IMR-90 (cell line): ENCODE data around the gene S100A8. TPM values are rescaled to one million over a fixed set of nuclear protein-coding genes. Genes with fewer than 3 reads are reported as not detected.

Experiments used
- ATAC-seq: fragments of 200-7000 bp; cut with Tn5 transposase; 2 replicates; pipeline ENCODE4 v1.9.1; 2020; ENCODE audit warnings: low read depth, mild to moderate bottlenecking, moderate library complexity
- BruUV-seq: library from RNA; stranded (reverse); fragments of 400-500 nt; replicated peaks from 2 replicates; lab custom pipeline; 2021; lab: Mats Ljungman, UMichigan
- CTCF ChIA-PET: fragments of 300-600 bp; formaldehyde crosslinking; extraction: SDS; loops from one replicate; lab custom pipeline; 2021; ENCODE audit warnings: antibody characterized with exemption; lab: Yijun Ruan, JAX
- POLR2A ChIA-PET: fragments of 300-600 bp; sonication (Branson Sonifier 250); formaldehyde crosslinking; loops from one replicate; lab custom pipeline; 2022; ENCODE audit warnings: antibody characterized with exemption; ENCODE audit not compliant: unreplicated experiment; lab: Charles Lee
- DNase-seq: peaks from one replicate; pipeline ENCODE4 v3.0.0; 2013
- H2AFZ ChIP-seq: replicated peaks from 2 replicates; pipeline ENCODE3; 2013; ENCODE audit warnings: low read length, mild to moderate bottlenecking; ENCODE audit not compliant: poor library complexity
- H2AK5ac ChIP-seq: 2 replicates; pipeline ENCODE4 v1.6.1; 2013; ENCODE audit warnings: low read depth, low read length, inconsistent platforms
- H2AK9ac ChIP-seq: replicated peaks from 2 replicates; pipeline ENCODE3; 2013; ENCODE audit warnings: mild to moderate bottlenecking, low read depth, low read length, moderate library complexity; ENCODE audit not compliant: poor library complexity
- H2BK120ac ChIP-seq: 2 replicates; pipeline ENCODE4 v1.6.1; 2013; ENCODE audit warnings: low read depth, low read length, inconsistent platforms
- H2BK15ac ChIP-seq: 3 replicates; pipeline ENCODE4 v1.6.1; 2013; ENCODE audit warnings: low read depth, low read length, inconsistent platforms
- H2BK20ac ChIP-seq: 2 replicates; pipeline ENCODE4 v1.6.1; 2013; ENCODE audit warnings: low read depth, mild to moderate bottlenecking, inconsistent platforms, low read length, moderate library complexity
- H2BK5ac ChIP-seq: 2 replicates; pipeline ENCODE4 v1.6.1; 2013; ENCODE audit warnings: mild to moderate bottlenecking, low read depth, low read length, inconsistent platforms; ENCODE audit not compliant: poor library complexity, severe bottlenecking
- H3K14ac ChIP-seq: replicated peaks from 2 replicates; pipeline ENCODE4 v1.6.1; 2013; ENCODE audit warnings: low read depth, low read length, inconsistent platforms
- H3K18ac ChIP-seq: 2 replicates; pipeline ENCODE4 v1.6.1; 2013; ENCODE audit warnings: low read depth, low read length, control low read depth
- H3K23ac ChIP-seq: 2 replicates; pipeline ENCODE4 v1.6.1; 2013; ENCODE audit warnings: low read depth, low read length, inconsistent platforms
- H3K27ac ChIP-seq: 2 replicates; pipeline ENCODE4 v1.5.1; 2013; ENCODE audit warnings: mild to moderate bottlenecking, control low read depth, low read length; ENCODE audit not compliant: insufficient read depth
- H3K27me3 ChIP-seq: 2 replicates; pipeline ENCODE4 v1.6.1; 2013; ENCODE audit warnings: low read length; ENCODE audit not compliant: control insufficient read depth, insufficient read depth
- H3K36me3 ChIP-seq: 2 replicates; pipeline ENCODE4 v1.6.1; 2013; ENCODE audit warnings: low read length, mixed read lengths; ENCODE audit not compliant: control insufficient read depth, insufficient read depth
- H3K4ac ChIP-seq: 2 replicates; pipeline ENCODE4 v1.6.1; 2013; ENCODE audit warnings: low read depth, low read length, inconsistent platforms
- H3K4me1 ChIP-seq: 2 replicates; pipeline ENCODE4 v1.6.1; 2013; ENCODE audit warnings: low read length, mixed read lengths; ENCODE audit not compliant: control insufficient read depth, insufficient read depth
- H3K4me2 ChIP-seq: 2 replicates; pipeline ENCODE4 v1.6.1; 2013; ENCODE audit warnings: low read depth, mild to moderate bottlenecking, control low read depth, low read length, moderate library complexity
- H3K4me3 ChIP-seq: 2 replicates; pipeline ENCODE4 v1.5.1; 2013; ENCODE audit warnings: low read depth, mild to moderate bottlenecking, control low read depth, low read length, moderate library complexity; ENCODE audit not compliant: insufficient read depth
- H3K56ac ChIP-seq: 2 replicates; pipeline ENCODE4 v1.6.1; 2013; ENCODE audit warnings: low read length, inconsistent platforms; ENCODE audit not compliant: insufficient read depth; ENCODE audit errors: extremely low read depth
- H3K79me1 ChIP-seq, 2 experiments: 2 replicates each; pipeline ENCODE4 v1.6.1; 2013; ENCODE audit warnings: low read length in 2 of 2, inconsistent platforms in 1 of 2, low read depth in 1 of 2
- H3K9ac ChIP-seq: 2 replicates; pipeline ENCODE4 v1.6.1; 2013; ENCODE audit warnings: low read depth, low read length, control low read depth
- H3K9me1 ChIP-seq: 2 replicates; pipeline ENCODE4 v1.6.1; 2013; ENCODE audit warnings: low read length, inconsistent platforms; ENCODE audit not compliant: insufficient read depth
- H3K9me3 ChIP-seq: 2 replicates; pipeline ENCODE4 v1.6.1; 2013; ENCODE audit warnings: low read length; ENCODE audit not compliant: control insufficient read depth, insufficient read depth
- H4K20me1 ChIP-seq: 2 replicates; pipeline ENCODE4 v1.6.1; 2013; ENCODE audit warnings: low read length, inconsistent platforms; ENCODE audit not compliant: insufficient read depth
- H4K5ac ChIP-seq: 2 replicates; pipeline ENCODE4 v1.6.1; 2013; ENCODE audit warnings: mild to moderate bottlenecking, low read depth, low read length, control low read depth
- H4K8ac ChIP-seq, 2 experiments: 2 replicates each; pipeline ENCODE4 v1.6.1; 2013; ENCODE audit warnings: low read depth in 2 of 2, low read length in 2 of 2, control low read depth in 1 of 2, inconsistent platforms in 1 of 2
- H4K91ac ChIP-seq: 2 replicates; pipeline ENCODE4 v1.6.1; 2013; ENCODE audit warnings: low read depth, low read length, inconsistent platforms; ENCODE audit not compliant: insufficient read depth
- CEBPB ChIP-seq: IDR thresholded peaks from 2 replicates; pipeline ENCODE4 v1.6.1; 2012; ENCODE audit warnings: low read depth, low read length, improper control_type of control experiment
- CHD1 ChIP-seq: IDR thresholded peaks from 2 replicates; pipeline ENCODE4 v1.6.1; 2012; ENCODE audit warnings: low read depth, low read length, improper control_type of control experiment
- RAD21 ChIP-seq: IDR thresholded peaks from 2 replicates; pipeline ENCODE4 v1.6.1; 2012; ENCODE audit warnings: low read length, improper control_type of control experiment
- RCOR1 ChIP-seq: IDR thresholded peaks from 2 replicates; pipeline ENCODE4 v1.6.1; 2012; ENCODE audit warnings: mild to moderate bottlenecking, low read length, improper control_type of control experiment; ENCODE audit not compliant: insufficient replicate concordance
- RFX5 ChIP-seq: IDR thresholded peaks from 2 replicates; pipeline ENCODE4 v1.8.0; 2012; ENCODE audit warnings: low read depth, mild to moderate bottlenecking, low read length, moderate library complexity
- WGBS, 2 experiments: methylation state at CpG; one replicate each; pipeline versions ENCODE4 v1.1.5 to v1.1.7; 2013; ENCODE audit warnings: missing lambda C conversion rate in 2 of 2; ENCODE audit not compliant: insufficient read length in 1 of 2; ENCODE audit errors: extremely low coverage in 2 of 2; 5-methylcytosine and 5-hydroxymethylcytosine counted together
- dilution Hi-C: fragments of 300-500 bp; cut with HindIII; formaldehyde crosslinking; loops from one replicate; pipeline ENCODE4 v1.14.3; 2018; ENCODE audit warnings: low sequenced_read_pairs; ENCODE audit not compliant: unreplicated experiment
- in situ Hi-C: fragments of 300-500 bp; cut with MboI; formaldehyde crosslinking; loops from 3 replicates; pipeline ENCODE4 v1.14.3; 2019; ENCODE audit warnings: low sequenced_read_pairs, inconsistent platforms, mixed read lengths
- intact Hi-C: fragments of 100-400 bp; cut with micrococcal nuclease; formaldehyde crosslinking; loops from 2 replicates; pipeline ENCODE4 v1.10.0; 2022
- polyA plus RNA-seq, 3 experiments: library from polyadenylated mRNA; depleted of rRNA; stranded (reverse); fragments of >200 nt; gene quantifications; 2 replicates each; pipeline ENCODE4 v1.2.3, GENCODE V29; 2012; ENCODE audit warnings: low replicate concordance in 1 of 3
- total RNA-seq: library from RNA; depleted of rRNA; stranded (reverse); fragments of >200 nt; gene quantifications from 2 replicates; pipeline ENCODE4 v1.2.3, GENCODE V29; 2012
- TF ChIP-seq, protein P1 (sequence below): conservative IDR thresholded peaks from 2 replicates; pipeline ENCODE4 v1.5.1; 2012; ENCODE audit warnings: mild to moderate bottlenecking, low read depth, low read length, improper control_type of control experiment

The S100A8 gene
- total and polyA plus RNA-seq, 2 of the 4 experiments (the other 2 are of a cell fraction) = not detected

DNA sequence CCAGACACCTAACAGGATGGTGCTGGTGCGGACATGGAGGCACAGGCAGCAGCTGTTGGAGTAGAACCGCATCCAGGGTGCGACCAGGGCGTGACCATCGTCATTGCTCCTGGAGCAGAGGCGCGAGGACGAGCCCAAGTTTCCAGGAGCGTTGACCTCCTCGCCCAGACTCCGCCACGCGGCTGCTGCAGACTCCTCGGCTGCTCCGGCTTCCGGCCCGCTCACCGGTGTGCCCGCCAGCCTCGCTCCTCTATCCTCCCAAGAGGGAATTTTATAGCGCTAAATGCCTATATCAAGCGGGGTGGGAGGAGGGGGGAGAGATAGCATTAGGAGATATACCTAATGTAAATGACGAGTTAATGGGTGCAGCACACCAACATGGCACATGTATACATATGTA, 10.2 kb downstream of the S100A8 start:
- ATAC-seq = no peak
- H2BK120ac ChIP-seq = no peak overlapping the region
- H2BK15ac ChIP-seq = no peak overlapping the region
- H4K20me1 ChIP-seq = no peaks in the 10 kb centered on the region
- H4K91ac ChIP-seq = no peak overlapping the region
- no peak overlapping the region for H3K27ac ChIP-seq
- no peak overlapping the region for H3K56ac ChIP-seq
- no peaks in the 10 kb centered on the region for H3K79me1 ChIP-seq
- no peaks in the 10 kb centered on the region for H3K9me3 ChIP-seq
- H2AFZ ChIP-seq = no peak overlapping the region
- H3K4ac ChIP-seq = no peak overlapping the region
- no peak for DNase-seq
- no peak overlapping the region for H3K18ac ChIP-seq
- 78% methylated on average over 10 of the region's 23 CpGs; no CpG with 5 or more reads in 1 of the 2 experiments for WGBS, 2 experiments
- no peak overlapping the region for H4K5ac ChIP-seq
- no peak overlapping the region for H4K8ac ChIP-seq
- no peaks in the 10 kb centered on the region for H3K4me1 ChIP-seq
- H2AK9ac ChIP-seq = no peak overlapping the region
- H3K27me3 ChIP-seq = no peaks in the 10 kb centered on the region; the same call in 1 of the 2 replicates
- no TSS peak for BruUV-seq
- no peak overlapping the region for H3K4me2 ChIP-seq
- H3K23ac ChIP-seq = no peak overlapping the region
- no peaks in the 10 kb centered on the region for H3K36me3 ChIP-seq
- H3K14ac ChIP-seq = no peak overlapping the region
- H3K9ac ChIP-seq = no peak overlapping the region
- no peak overlapping the region for H2BK20ac ChIP-seq
- ChIA-PET CTCF (no interaction called here), POLR2A (no interaction called here)
- in situ Hi-C loops (no loop called here), dilution Hi-C loops (no loop called here), intact Hi-C loops (no loop called here)
- H3K9me1 ChIP-seq = no peaks in the 10 kb centered on the region
- H2AK5ac ChIP-seq = no peak overlapping the region
- TF ChIP-seq RAD21 (no peak), CHD1 (no peak), RCOR1 (no peak), CEBPB (no peak), RFX5 (no peak)
- TF ChIP-seq, protein P1, sequence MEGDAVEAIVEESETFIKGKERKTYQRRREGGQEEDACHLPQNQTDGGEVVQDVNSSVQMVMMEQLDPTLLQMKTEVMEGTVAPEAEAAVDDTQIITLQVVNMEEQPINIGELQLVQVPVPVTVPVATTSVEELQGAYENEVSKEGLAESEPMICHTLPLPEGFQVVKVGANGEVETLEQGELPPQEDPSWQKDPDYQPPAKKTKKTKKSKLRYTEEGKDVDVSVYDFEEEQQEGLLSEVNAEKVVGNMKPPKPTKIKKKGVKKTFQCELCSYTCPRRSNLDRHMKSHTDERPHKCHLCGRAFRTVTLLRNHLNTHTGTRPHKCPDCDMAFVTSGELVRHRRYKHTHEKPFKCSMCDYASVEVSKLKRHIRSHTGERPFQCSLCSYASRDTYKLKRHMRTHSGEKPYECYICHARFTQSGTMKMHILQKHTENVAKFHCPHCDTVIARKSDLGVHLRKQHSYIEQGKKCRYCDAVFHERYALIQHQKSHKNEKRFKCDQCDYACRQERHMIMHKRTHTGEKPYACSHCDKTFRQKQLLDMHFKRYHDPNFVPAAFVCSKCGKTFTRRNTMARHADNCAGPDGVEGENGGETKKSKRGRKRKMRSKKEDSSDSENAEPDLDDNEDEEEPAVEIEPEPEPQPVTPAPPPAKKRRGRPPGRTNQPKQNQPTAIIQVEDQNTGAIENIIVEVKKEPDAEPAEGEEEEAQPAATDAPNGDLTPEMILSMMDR = no peak
- H2BK5ac ChIP-seq = no peak overlapping the region
- no peak overlapping the region for H3K4me3 ChIP-seq
